NCI-H1092 treated with DMSO at 0.1 percent for 48 hours (cell line): Measurements from ENCODE around the gene TMEM245.
"Not testable (repeated sequence)": the region's sequence is repeated elsewhere in the genome, so short reads cannot be mapped to it uniquely, and the experiment has no call there.

ENCODE experiments used
- DNase-seq: peaks from one replicate; lab custom pipeline; 2025; lab: John Stamatoyannopoulos, UW

Gene TMEM245

DNA sequence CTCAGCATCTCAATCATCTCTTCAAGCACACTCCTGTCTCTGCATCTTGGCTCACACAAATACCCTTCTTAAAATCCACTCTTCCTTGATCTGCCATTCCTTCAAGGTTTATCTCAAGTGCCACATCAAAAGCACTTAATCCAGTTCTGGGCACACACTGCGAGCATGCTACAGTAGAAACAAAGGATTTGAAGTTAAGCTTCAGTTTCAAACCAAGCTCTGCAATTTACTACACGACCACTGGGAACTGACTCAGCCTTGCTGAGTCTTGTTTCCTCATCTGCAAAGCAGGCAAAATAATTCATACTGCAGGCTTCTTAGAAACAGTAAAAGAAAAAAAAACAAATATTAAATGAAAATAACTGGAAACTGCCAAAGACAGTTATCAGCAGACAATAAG, 56.0 kb downstream of the TMEM245 start:
- no peak for DNase-seq

DNA sequence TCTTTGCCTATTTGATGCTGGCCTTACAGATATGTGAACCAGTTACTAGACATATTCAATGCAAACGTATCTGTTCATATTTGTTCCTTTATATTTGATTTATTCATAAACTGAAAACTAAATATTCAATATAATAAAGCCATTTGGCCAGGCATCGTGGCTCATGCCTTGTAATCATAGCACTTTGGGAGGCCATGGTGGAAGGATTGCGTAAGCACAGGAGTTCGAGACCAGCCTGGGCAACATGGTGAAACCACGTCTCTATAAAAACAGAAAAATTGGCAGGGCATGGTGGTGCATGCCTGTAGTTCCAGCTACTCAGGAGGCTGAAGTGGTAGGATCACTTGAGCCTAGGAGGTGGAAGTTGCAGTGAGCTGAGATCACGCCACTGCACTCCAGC, 57.2 kb downstream of the TMEM245 start:
- no peak for DNase-seq

DNA sequence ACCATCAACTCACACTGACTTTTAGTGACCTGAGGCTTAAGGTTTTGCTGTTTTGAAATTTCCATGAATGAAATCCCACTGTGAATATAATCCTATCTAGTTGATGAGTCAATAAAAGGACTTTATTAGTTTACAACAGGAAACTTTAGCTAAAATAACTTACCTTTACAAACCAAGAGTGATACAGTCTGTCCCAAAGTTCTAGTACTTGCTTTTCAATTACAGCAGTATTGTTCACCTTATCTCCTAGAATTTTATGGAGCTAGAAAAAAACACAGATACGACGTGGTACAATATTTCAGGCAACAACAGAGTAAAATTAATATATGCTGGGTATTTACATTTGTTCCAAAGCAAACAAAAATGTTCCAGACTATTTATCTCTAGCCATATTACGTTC, 59.6 kb downstream of the TMEM245 start:
- DNase-seq = no peak

DNA sequence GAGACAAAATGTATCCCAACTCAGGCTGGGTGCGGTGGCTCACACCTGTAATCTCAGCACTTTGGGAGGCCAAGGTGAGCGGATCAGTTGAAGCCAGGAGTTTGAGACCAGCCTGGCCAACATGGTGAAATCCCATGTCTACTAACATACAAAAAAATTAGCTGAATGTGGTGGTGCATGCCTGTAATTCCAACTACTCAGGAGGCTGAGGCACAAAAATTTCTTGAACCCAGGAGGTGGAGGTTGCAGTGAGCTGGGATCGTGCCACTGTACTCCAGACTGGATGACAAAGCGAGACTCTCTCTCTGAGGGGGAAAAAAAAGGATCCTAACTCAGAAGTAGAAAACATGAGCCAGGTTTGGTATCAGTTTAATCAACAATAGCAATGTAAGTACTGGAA, 66.6 kb downstream of the TMEM245 start:
- DNase-seq = not testable (repeated sequence)

DNA sequence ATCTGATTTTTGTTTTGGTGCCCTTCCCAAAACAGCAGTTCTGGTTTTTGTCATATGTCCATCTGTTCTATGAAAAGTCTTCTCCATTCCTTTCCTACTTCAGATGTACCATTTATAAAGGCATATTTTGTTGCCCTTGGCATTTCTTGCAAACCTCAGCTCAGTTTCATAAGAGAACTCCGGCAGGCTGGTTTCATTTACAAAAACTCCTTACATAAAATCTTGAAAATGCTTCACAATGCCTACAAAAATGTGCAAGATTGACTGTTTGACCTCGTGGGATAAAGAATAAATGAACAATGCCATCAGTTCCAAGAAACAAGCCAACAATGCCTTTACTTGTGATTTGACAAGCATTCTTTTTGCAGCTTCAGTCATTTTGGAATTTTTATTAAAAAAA, 67.3 kb downstream of the TMEM245 start:
- DNase-seq = no peak

DNA sequence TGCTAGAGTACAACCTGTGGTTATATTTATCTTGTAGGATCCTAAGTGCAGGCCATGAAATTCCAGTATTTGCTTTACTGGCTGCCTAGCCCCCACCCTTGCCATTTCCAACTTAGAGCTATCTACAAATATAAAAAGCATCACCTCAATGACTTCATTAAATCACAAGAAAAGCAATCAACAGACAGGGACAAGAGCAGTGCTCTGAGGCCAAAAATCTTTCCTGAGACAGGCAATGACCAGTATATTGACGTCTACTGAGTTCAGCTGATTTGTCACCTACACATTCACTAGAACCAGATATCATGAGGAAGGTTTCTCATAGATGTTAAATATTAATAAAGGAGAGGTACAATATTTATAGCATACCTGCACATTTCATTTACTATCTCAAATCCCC, 68.0 kb downstream of the TMEM245 start:
- no peak for DNase-seq

DNA sequence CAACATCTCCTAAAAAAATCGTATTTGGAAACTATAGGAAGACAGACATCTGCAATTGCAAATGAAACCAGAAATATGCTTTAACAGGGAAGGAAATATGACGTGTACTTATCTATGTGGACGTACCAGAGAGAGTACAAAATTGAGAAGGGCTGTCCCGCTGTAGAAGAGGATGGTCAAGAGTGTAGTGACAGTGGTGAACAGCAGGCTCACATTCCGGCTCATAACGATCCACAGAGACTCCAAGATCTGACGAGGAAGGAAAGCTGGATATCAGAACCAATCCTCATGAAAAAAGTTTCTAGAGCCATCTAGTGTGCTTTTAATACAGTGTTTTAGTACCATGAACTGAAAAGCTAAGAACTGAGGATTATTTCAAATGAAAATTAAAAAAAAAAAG, 69.3 kb downstream of the TMEM245 start:
- no peak for DNase-seq

DNA sequence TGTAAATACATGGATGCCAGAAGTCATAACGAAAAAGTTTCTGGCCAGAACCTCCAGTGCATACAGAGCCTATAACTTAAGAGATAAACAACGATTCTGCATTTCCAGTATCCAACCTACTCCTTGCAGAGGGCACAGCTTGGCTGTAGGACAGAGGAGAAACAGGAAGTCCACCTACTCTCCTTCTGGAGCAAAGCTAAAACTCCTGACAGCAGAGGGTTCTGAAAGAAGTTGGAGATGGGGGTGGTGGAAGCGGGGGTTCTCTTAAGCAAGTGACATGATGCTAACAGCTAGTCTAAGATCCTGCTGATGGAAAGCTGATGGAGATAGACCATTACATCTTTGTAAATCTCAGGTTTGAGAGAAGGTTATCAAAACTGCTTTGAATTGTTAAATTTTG, 70.9 kb downstream of the TMEM245 start:
- no peak for DNase-seq

DNA sequence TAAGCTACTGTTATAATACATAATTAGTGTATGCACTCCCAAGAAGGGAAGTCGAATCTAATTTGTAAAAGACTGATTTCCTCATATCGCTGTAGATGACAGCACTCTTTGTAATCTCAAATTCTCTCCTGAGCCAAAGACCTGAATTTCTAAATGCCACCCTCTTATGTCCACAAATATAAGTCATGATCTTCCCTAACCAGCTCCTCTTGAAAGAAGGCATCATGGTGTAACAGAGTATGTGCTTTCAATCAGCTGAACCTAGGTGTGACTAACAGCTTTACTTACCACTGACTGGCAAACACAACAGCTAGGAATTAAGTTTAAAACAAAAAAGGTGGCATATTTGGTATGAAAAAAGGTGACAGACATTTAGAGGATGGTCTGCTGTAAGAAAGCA, 72.5 kb downstream of the TMEM245 start:
- DNase-seq = no peak

DNA sequence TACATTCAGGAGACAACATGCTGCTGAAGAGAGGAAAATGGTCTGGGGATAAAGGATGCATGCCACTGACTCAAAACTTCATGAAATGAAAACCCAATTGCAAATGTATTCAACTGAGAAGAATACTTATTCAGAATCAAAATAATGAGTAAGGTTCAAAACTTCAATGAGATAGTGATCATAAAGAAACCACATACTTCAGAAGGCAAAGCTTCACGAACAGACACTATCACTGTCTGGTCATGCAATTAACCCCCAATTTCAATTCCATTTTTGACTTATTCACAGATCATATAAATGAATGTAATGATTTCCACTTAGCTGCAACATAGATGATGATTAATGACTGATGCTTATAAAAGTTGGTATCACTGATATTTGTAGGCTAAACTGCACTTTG, 73.4 kb downstream of the TMEM245 start:
- no peak for DNase-seq

DNA sequence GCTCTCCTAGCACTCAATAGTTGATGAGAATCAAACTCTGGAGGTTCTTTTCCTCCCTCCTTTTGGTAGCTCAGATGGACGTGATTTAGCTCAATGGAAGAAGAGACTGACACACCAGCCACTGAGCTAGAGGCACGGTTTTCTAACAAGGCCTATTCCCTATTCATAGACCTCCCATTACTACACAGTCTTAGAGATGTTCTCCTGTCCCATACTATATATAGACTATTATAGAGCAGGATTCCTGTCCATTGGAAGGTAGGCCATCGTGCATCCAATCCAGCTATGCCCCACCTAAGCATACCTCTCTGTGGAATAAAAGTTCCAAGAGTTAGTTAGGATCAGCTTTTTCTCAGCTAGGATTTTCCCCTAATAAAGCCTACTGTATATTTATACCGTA, 76.2 kb downstream of the TMEM245 start:
- no peak for DNase-seq

DNA sequence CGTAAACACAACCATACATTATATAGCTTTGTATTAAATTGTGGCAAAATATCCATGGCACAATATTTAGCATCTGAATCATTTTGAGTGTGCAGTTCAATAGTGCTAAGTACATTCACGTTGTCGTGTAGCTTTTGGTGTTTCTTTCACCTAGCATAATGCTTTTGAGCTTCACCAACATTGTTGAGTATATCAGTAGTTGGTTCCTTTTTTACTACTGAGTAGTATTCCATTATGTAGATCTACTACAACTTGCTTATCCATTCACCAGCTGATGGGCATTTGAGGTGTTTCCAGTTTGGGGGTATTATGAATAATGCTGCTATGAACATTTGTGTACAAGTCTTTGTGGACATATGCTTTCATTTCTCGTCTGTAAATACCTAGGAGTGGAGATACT, 79.2 kb downstream of the TMEM245 start:
- no peak for DNase-seq

DNA sequence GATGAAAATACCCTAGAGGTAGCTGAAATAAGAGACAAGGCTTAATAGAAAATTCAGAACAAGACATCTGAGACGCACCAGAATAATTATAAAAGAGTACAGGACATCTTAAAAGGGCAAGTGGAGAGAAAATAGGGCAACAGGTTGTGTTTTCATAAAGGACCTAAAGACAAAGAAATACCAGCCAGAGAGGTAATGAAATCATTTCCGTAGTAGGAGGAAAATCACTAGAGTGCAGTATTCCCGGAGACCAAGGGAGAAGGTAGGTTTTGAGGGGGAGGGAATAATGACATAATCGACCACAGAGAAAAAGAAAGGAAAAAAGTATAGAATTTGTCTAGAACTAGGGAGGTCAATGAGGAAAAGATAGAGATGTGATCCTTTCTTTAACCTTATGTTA, 80.2 kb downstream of the TMEM245 start:
- no peak for DNase-seq

DNA sequence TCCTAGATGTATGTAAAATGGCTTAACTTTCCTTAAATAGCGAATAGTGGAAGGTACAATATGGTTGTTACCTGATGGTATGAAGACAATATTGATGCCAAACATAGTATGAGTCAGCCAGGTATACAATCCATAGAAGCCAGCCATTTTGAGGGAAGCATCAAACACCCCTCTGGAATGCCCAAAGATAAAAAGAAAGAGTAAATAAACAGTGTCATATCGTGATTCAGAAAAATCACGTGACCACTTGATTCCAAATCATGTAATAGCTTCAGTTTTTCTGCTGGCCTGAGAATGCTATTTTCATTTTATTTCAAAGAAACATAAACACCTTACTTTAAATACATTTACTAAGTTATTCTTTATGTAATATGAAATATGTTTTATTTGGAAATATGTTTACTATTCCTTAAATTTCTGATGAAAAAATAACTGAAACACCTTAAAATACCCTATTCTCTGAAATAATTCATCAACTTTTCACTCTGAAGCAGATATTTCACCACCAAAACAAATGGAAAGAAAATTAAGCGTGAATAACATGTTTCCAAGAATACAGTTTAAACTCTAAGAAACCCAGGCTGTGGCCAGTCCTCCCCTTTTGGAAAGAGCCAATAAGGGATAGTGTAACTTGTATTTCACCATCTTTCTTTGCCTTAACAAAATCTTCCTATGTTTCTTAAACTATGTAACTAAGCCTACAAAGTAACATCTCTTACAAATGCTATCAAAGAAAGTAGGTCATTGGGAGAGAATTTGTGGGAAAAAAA, 81.6 kb downstream of the TMEM245 start:
- no peak for DNase-seq

DNA sequence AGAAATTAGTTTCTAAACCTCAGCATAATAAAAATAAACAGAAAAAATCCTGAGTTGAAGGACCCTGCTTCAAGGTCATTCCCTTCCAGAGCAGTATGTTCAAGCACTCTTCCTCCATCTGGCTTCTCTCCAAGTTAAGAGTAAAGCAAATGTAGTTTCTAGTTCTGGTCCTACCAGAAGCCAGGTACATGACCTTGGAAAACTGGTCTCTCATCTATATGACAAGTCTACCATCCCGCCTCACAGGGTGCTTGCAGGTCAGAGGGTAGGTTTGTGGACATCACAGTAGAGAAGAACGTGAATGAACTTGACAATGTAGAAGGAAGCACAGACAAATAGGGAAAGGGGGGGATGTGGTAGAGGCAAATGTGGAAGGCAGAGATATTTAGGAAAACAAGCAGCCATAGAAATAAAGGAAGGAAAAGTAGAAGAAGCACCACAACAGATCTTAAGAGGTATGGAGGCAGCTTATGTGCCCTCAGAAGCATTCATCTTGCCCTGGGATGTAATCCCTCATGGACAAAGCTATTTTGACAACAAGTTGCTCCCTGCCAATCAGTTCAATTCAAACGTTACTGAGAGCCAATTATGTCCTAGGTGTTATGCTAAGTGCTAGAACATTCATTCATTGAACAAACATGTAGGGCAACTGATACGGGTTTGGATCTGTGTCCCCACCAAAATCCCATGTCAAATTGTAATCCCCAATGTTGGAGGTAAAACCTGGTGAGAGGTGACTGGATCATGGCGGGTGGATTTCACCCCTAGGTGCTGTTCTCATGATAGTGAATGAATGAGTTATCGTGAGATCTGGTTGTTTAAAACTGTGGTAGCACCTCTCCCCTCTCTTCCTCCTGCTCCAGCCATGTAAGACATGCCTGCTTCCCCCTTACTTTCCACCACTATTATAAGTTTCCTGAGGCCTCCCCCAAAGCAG, 82.7 kb downstream of the TMEM245 start:
- DNase-seq = no peak

DNA sequence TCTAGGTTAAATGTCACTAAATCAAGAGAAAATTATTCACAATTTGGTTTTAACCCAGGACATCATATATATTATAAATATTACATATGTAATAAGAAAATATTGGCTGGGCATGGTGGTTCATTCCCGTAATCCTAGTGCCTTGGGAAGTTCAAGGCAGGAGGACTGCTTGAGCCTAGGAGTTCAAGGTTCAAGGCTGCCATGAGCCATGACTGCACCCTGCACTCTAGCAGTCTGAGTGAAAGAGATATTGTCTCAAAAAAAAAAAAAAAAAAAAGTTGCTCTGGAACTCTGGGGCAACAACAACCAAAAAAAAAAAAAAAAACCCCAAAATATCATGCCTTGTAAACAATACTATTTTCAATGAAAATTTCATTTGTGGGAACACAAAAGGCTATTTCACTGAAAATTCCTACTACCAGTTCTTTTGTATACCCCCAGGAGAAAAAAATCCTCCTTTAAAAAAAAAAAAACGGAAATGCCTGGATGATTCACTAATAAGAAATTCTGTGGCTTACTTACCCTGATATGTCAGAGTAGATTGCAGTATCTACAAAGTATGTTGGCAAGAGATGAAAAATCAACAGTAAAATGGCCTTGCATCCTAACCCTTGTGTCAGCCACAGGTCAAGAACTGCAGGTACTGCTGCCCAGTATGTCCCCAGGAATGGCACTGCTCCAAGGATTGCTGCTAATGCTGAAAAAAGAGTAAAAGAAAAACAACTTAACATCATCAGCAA, 83.9 kb downstream of the TMEM245 start:
- no peak for DNase-seq

DNA sequence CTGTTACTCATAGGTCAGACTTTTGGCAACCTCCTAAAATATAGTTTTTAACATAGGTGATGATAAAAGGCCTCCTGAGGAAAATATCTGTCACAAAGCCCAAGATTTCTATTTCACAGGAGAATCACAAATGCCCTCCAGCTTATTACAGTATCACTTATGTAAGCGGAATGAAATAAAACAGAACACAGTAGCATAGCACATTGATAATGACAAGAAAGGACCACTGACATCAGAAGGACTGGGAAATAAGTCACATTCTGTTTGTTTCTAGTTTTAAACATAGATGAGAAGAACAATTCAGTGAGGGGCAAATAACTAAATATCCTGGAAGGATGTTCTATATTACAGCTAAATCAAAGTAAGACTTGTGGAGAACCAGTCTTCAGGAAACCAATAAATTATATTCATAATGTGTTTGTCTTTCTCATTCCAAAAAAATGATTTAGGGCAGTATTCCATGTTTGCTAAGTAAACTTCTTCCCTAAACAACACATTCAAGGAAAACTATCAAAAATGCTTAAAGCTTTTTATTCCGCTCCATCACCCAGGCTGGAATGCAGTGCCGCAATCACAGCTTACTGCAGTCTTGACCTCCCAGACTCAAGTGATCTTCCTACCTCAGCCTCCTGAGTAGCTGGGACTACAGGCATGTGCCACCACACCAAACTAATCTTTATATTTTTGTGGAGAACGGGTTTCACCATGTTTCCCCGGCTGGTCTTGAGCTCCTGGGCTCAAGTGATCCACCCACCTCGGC, 85.6 kb downstream of the TMEM245 start:
- no peak for DNase-seq

DNA sequence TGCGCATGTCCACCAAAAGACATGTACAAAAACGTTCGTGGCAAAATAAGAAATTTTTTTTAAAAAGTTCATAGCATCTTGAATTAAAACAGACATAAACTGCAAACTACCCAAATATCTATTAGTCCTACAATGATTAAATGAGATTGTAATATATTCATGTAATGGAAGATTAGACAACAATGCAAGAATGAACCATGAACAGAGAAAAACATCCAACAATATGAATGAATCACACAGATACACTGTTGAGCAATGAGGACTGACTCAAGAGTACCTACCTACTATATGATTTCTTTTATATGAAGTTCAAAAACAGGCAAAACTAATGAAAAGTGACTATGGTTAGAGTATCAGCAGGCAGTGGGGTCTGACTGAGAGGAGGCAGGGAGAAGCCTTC, 88.5 kb downstream of the TMEM245 start:
- no peak for DNase-seq

DNA sequence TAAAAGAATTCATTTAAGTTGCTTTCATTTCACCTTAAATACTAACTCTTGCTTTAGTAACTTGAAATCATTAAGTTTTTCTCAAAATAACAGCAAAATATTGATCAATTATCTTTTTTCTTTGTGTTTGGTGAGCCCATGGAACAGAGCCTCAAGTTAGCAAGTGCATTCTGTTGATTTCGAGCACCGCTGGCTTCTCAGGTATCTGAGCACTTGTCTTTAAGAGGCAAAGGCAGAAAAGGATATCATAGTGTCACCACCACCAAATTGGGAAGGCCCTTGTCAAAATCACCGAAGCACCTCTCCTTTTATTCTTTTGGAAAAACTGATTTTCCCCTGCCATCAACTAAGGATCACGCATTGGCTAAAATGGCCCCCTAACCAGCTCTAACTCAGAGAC, 89.3 kb downstream of the TMEM245 start:
- no peak for DNase-seq

DNA sequence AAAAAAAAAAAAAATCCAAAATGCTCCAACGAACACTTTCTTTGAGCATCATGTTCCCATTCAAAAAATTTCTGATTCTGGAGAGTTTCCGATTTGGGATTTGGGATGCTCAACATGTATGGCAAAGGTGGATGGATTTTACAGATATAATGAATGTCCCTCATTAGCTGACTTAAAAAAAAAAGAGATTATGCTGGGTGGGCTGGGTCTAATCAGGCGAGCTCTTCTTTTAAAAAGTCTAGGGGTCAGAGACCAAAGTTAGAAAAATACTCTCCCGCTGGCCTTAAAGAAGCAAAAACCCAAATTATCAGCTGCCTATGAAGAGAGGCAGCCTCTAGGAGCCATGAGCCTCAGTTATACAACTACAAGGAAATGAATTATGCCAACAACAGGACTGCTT, 91.3 kb downstream of the TMEM245 start:
- DNase-seq = no peak

DNA sequence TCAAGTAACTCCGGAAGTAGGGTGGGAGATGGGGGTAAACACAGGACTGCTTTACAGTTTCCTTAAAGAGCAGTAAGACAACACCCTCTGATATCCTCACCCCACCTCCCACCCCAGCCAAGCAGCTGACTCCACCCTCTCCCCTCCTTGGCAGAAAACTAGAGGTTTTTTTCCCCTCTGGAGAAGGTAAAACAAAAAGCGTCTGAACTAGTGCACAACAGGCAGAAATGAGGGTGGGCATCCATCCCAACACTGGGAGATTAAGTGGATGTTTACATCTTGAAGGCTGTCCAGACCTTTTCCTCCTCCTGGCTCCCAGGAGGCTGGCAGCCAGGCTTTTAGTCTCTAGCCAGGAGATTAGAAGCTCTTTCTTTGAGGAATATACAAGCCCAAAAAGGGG, 92.6 kb downstream of the TMEM245 start:
- no peak for DNase-seq

DNA sequence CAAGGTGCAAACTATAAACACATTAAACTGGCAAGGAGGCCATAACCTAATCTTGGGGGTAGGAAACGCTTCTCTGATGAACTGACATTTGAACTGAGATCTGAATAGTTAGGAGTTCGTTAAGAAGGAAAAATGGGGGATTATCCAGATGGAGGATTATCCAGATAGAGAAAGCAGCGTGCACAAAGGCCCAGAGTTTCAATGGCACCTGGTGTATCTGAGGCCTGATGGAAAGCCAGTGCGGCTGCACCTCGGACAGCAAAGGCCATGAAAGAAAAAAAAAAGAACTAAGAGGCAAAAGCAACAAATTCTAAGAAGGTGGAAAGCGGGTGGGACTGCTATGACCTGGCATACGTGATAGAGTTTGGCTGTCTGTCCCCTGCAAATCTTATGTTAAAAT, 93.4 kb downstream of the TMEM245 start:
- no peak for DNase-seq
